Nephron (organoid): ENCODE data around the gene DCAF6.
"Not testable (repeated sequence)": the region's sequence is repeated elsewhere in the genome, so short reads cannot be mapped to it uniquely, and the experiment has no call there.

Experiments used
- H3K27ac Mint-ChIP-seq, 3 experiments: 2 replicates each; pipeline ENCODE4 v1.8.0; 2020; ENCODE audit warnings: mixed read lengths in 3 of 3, mild to moderate bottlenecking in 2 of 3, moderate library complexity in 1 of 3
- H3K27me3 Mint-ChIP-seq: 2 replicates; pipeline ENCODE4 v1.8.0; 2021; ENCODE audit warnings: low read depth, mild to moderate bottlenecking, moderate library complexity, mixed read lengths
- H3K36me3 Mint-ChIP-seq: 2 replicates; pipeline ENCODE4 v1.8.0; 2020; ENCODE audit warnings: low read depth, mixed read lengths
- H3K4me1 Mint-ChIP-seq: 2 replicates; pipeline ENCODE4 v1.8.0; 2020; ENCODE audit warnings: mixed read lengths
- H3K4me3 Mint-ChIP-seq, 3 experiments: 2 replicates each; pipeline ENCODE4 v1.8.0; 2020; ENCODE audit warnings: mild to moderate bottlenecking in 3 of 3, mixed read lengths in 3 of 3, moderate library complexity in 2 of 3
- H3K9me3 Mint-ChIP-seq: 2 replicates; pipeline ENCODE4 v1.8.0; 2020; ENCODE audit warnings: mixed read lengths
- TF ChIP-seq, protein P1 (sequence below), 3 experiments: fragments of 200-600 bp; sonication (generic); IDR thresholded peaks; one replicate each; pipeline ENCODE4 v1.5.0; 2021; ENCODE audit warnings: antibody characterized with exemption in 3 of 3; ENCODE audit not compliant: unreplicated experiment in 3 of 3

The DCAF6 gene

GRCh38 chr1:168054117-168054516, 117.6 kb downstream of the DCAF6 start:
- Mint-ChIP-seq H3K27me3 (no peaks in the 10 kb centered on the region), H3K36me3 (peaks cover 13% of the 10 kb centered on the region), H3K4me3 (no peak overlapping the region), H3K4me1 (no peaks in the 10 kb centered on the region), H3K9me3 (no peaks in the 10 kb centered on the region), H3K27ac (no peak overlapping the region)
- TF ChIP-seq, protein P1, sequence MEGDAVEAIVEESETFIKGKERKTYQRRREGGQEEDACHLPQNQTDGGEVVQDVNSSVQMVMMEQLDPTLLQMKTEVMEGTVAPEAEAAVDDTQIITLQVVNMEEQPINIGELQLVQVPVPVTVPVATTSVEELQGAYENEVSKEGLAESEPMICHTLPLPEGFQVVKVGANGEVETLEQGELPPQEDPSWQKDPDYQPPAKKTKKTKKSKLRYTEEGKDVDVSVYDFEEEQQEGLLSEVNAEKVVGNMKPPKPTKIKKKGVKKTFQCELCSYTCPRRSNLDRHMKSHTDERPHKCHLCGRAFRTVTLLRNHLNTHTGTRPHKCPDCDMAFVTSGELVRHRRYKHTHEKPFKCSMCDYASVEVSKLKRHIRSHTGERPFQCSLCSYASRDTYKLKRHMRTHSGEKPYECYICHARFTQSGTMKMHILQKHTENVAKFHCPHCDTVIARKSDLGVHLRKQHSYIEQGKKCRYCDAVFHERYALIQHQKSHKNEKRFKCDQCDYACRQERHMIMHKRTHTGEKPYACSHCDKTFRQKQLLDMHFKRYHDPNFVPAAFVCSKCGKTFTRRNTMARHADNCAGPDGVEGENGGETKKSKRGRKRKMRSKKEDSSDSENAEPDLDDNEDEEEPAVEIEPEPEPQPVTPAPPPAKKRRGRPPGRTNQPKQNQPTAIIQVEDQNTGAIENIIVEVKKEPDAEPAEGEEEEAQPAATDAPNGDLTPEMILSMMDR (IDR thresholded peaks at IDR 0.05; ENCODE audit: unreplicated experiment in 3 of 3), result no peak

GRCh38 chr1:168056152-168056551, 119.7 kb downstream of the DCAF6 start:
- H3K36me3 Mint-ChIP-seq, result peaks cover 16% of the 10 kb centered on the region
- H3K4me1 Mint-ChIP-seq, H3K27ac Mint-ChIP-seq, H3K4me3 Mint-ChIP-seq, H3K9me3 Mint-ChIP-seq, H3K27me3 Mint-ChIP-seq: not testable (repeated sequence)

GRCh38 chr1:168057355-168057754, 120.9 kb downstream of the DCAF6 start:
- TF ChIP-seq, protein P1 (IDR thresholded peaks at IDR 0.05; ENCODE audit: unreplicated experiment in 3 of 3), result no peak
- Mint-ChIP-seq H3K27ac (no peak overlapping the region), H3K36me3 (peaks cover 16% of the 10 kb centered on the region), H3K27me3 (no peaks in the 10 kb centered on the region), H3K9me3 (no peaks in the 10 kb centered on the region), H3K4me1 (no peaks in the 10 kb centered on the region), H3K4me3 (no peak overlapping the region)

DNA sequence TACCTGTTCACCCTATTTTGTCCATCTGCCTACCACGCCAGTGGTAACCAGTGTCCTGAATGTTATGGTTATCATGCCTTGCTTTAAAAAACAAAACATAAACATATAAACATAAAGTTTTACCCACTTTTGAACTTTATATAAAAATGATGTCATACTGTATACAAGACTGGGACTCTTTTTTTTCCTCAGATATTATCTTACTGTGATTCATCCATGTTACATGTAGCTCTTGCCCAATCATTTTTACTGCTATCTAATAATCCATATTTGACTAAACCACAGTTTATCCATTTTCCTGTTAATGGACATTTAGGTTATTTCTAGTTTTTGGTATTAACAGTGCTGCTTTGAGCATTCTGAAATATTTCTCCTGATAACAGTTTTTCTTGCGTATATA, 121.4 kb downstream of the DCAF6 start:
- H3K27ac Mint-ChIP-seq, result no peak overlapping the region
- TF ChIP-seq, protein P1 (IDR thresholded peaks at IDR 0.05; ENCODE audit: unreplicated experiment in 3 of 3), result no peak
- no peaks in the 10 kb centered on the region for H3K9me3 Mint-ChIP-seq
- peaks cover 16% of the 10 kb centered on the region for H3K36me3 Mint-ChIP-seq
- no peak overlapping the region for H3K4me3 Mint-ChIP-seq
- H3K27me3 Mint-ChIP-seq, result no peaks in the 10 kb centered on the region
- H3K4me1 Mint-ChIP-seq, result no peaks in the 10 kb centered on the region

GRCh38 chr1:168064216-168064615, 127.7 kb downstream of the DCAF6 start:
- no peak overlapping the region for H3K27ac Mint-ChIP-seq
- H3K4me1 Mint-ChIP-seq, result no peaks in the 10 kb centered on the region
- peaks cover 37% of the 10 kb centered on the region for H3K36me3 Mint-ChIP-seq
- TF ChIP-seq, protein P1 (IDR thresholded peaks at IDR 0.05; ENCODE audit: unreplicated experiment in 3 of 3), result no peak
- H3K9me3 Mint-ChIP-seq, result no peaks in the 10 kb centered on the region
- no peak overlapping the region for H3K4me3 Mint-ChIP-seq
- H3K27me3 Mint-ChIP-seq, result no peaks in the 10 kb centered on the region

DNA sequence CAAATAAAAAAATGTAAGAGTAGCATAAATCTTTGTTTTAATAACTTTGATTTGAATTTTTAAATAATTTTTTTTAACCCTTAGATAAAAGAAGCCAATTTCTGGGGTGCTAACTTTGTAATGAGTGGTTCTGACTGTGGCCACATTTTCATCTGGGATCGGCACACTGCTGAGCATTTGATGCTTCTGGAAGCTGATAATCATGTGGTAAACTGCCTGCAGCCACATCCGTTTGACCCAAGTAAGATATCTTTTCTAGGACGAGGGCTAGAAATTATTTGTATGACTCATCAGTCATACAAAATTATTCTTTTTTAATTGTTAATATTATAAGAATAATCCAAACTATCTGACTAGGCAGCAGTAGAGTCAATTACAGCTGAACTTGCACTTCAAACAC, 129.0 kb downstream of the DCAF6 start:
- Mint-ChIP-seq H3K27me3 (no peaks in the 10 kb centered on the region), H3K9me3 (no peaks in the 10 kb centered on the region), H3K27ac (no peak overlapping the region), H3K36me3 (peaks cover 40% of the 10 kb centered on the region), H3K4me3 (no peak overlapping the region), H3K4me1 (no peaks in the 10 kb centered on the region)
- TF ChIP-seq, protein P1 (IDR thresholded peaks at IDR 0.05; ENCODE audit: unreplicated experiment in 3 of 3), result no peak
